ENCODE measurements around the gene GPR34.

- TF ChIP-seq CTCF (IDR thresholded peaks at IDR 0.05) (no peak), POLR2A (IDR thresholded peaks at IDR 0.05) (no peak)
Measured at GRCh38 chrX:41693024-41693423, 4.3 kb downstream of the GPR34 start.

All from body of pancreas (tissue), 4 donors.